K562 (cell line): Measurements from ENCODE around the gene SMAP2. TPM values are rescaled to one million over a fixed set of nuclear protein-coding genes. Genes with fewer than 3 reads are reported as not detected.

Source experiments
- ATAC-seq: fragments of 200-7000 bp; cut with Tn5 transposase; 3 replicates; pipeline ENCODE4 v1.9.1; 2020; ENCODE audit warnings: moderate library complexity
- BruUV-seq: library from RNA; stranded (reverse); fragments of 400-500 nt; replicated peaks from 2 replicates; lab custom pipeline; 2021; lab: Mats Ljungman, UMichigan
- CTCF ChIA-PET: fragments of 300-600 bp; formaldehyde crosslinking; extraction: SDS; loops from one replicate; lab custom pipeline; 2021; ENCODE audit warnings: low intra/inter-chr PET ratio; lab: Yijun Ruan, JAX
- POLR2A ChIA-PET: fragments of 300-600, 350-650 bp; sonication (Branson Sonifier 250); formaldehyde crosslinking; extraction: SDS; loops from one replicate; lab custom pipeline; 2021; ENCODE audit warnings: antibody characterized with exemption, inconsistent platforms; lab: Yijun Ruan, JAX
- DNase-seq, 4 experiments: peaks; one replicate each; pipeline versions ENCODE4 v3.0.0 to v3.0.0-alpha.2; 2011 to 2018; ENCODE audit warnings: low spot score in 3 of 4, mixed read lengths in 3 of 4; ENCODE audit errors: extremely low read depth in 1 of 4
- FAIRE-seq: peaks from 2 replicates; lab custom pipeline; 2011; peaks lifted over from hg19 to GRCh38; lab: Jason Lieb, UNC
- H2AFZ ChIP-seq: 2 replicates; pipeline ENCODE4 v1.6.0; 2011; ENCODE audit warnings: low read depth, low read length, control low read depth, inconsistent platforms
- H3K27ac ChIP-seq: fragments of 200-600 bp; 3 replicates; pipeline ENCODE4 v1.8.0; 2011; ENCODE audit warnings: low read depth, mild to moderate bottlenecking, control low read depth, inconsistent platforms, low read length, moderate library complexity, mixed read lengths; ENCODE audit errors: extremely low read depth
- H3K27me3 ChIP-seq, 2 experiments: fragments of 300-600 bp in 1 of 2; 2 replicates in 1 of 2; 3 replicates in 1 of 2; pipeline versions ENCODE4 v1.6.0 to v1.8.0; 2011; ENCODE audit warnings: inconsistent platforms in 2 of 2, low read length in 2 of 2, mild to moderate bottlenecking in 1 of 2, mixed read lengths in 1 of 2, moderate library complexity in 1 of 2; ENCODE audit not compliant: control insufficient read depth in 2 of 2, insufficient read depth in 2 of 2
- H3K36me3 ChIP-seq: fragments of 300-600 bp; 3 replicates; pipeline ENCODE4 v1.8.0; 2011; ENCODE audit warnings: mild to moderate bottlenecking, low read length, inconsistent platforms; ENCODE audit not compliant: control insufficient read depth, insufficient read depth
- H3K4me1 ChIP-seq, 2 experiments: fragments of 200-600 bp in 1 of 2; replicated peaks in 1 of 2; 2 replicates in 1 of 2; 3 replicates in 1 of 2; pipeline versions ENCODE4 v1.5.1 to v1.8.0; 2011; ENCODE audit warnings: inconsistent platforms in 2 of 2, low read length in 2 of 2, mild to moderate bottlenecking in 1 of 2, mixed read lengths in 1 of 2, moderate library complexity in 1 of 2; ENCODE audit not compliant: control insufficient read depth in 2 of 2, insufficient read depth in 2 of 2
- H3K4me2 ChIP-seq: 2 replicates; pipeline ENCODE4 v1.6.1; 2011; ENCODE audit warnings: low read length, control low read depth, inconsistent platforms, mixed read lengths; ENCODE audit not compliant: insufficient read depth
- H3K4me3 ChIP-seq: fragments of 200-600 bp; sonication (generic), shearing (Covaris generic); 2 replicates; pipeline ENCODE4 v1.5.1; 2016; ENCODE audit warnings: control low read depth, inconsistent platforms
- H3K79me2 ChIP-seq: fragments of 200-600 bp; 3 replicates; pipeline ENCODE4 v1.8.0; 2011; ENCODE audit warnings: low read length, inconsistent platforms; ENCODE audit not compliant: control insufficient read depth, insufficient read depth
- H3K9ac ChIP-seq, 2 experiments: 2 replicates each; pipeline versions ENCODE4 v1.6.0 to v1.6.1; 2011; ENCODE audit warnings: low read depth in 2 of 2, low read length in 2 of 2, control low read depth in 1 of 2, inconsistent platforms in 1 of 2, mild to moderate bottlenecking in 1 of 2, mixed read lengths in 1 of 2; ENCODE audit not compliant: insufficient read depth in 1 of 2
- H3K9me1 ChIP-seq: one replicate; pipeline ENCODE4 v1.6.0; 2011; ENCODE audit warnings: inconsistent platforms, mild to moderate bottlenecking, low read length, moderate library complexity; ENCODE audit not compliant: control insufficient read depth, insufficient read depth
- H3K9me3 ChIP-seq: replicated peaks from 2 replicates; pipeline ENCODE4 v1.5.1; 2011; ENCODE audit warnings: low read depth, low read length, inconsistent platforms; ENCODE audit not compliant: control insufficient read depth, insufficient read depth
- H4K20me1 ChIP-seq: replicated peaks from 2 replicates; pipeline ENCODE4 v1.6.1; 2011; ENCODE audit warnings: low read length, inconsistent platforms, mixed read lengths; ENCODE audit not compliant: control insufficient read depth, insufficient read depth
- BMI1 ChIP-seq: fragments of 150-350 bp; IDR thresholded peaks from 2 replicates; pipeline ENCODE4 v1.6.1; 2014; ENCODE audit warnings: low read length
- CHD4 ChIP-seq: fragments of 200-600 bp; sonication (generic); IDR thresholded peaks from 3 replicates; pipeline ENCODE4 v1.6.1; 2012; ENCODE audit warnings: low read depth, mild to moderate bottlenecking, mixed read lengths, low read length, inconsistent platforms; ENCODE audit not compliant: insufficient read depth, insufficient replicate concordance, poor library complexity, severe bottlenecking
- CREM ChIP-seq: IDR thresholded peaks from 2 replicates; pipeline ENCODE4 v1.6.1; 2014; ENCODE audit warnings: antibody characterized with exemption, low read depth
- FOXA1 ChIP-seq: fragments of 450-650 bp; IDR thresholded peaks from 2 replicates; pipeline ENCODE4 v1.6.1; 2016; ENCODE audit warnings: mild to moderate bottlenecking, borderline replicate concordance
- GTF2F1 ChIP-seq: IDR thresholded peaks from 2 replicates; pipeline ENCODE4 v1.6.1; 2011; ENCODE audit warnings: low read depth, low read length, improper control_type of control experiment
- PTTG1 ChIP-seq: fragments of 450-650 bp; IDR thresholded peaks from 2 replicates; pipeline ENCODE4 v1.6.1; 2016; ENCODE audit warnings: low read depth, mild to moderate bottlenecking, missing genetic modification characterization, missing compliant biosample characterization
- RBFOX2 ChIP-seq: fragments of 200-400 bp; formaldehyde crosslinking; IDR thresholded peaks from 2 replicates; pipeline ENCODE4 v1.6.1; 2017; ENCODE audit warnings: low read depth, mild to moderate bottlenecking, low read length, moderate library complexity
- RFX5 ChIP-seq: IDR thresholded peaks from 2 replicates; pipeline ENCODE4 v1.6.1; 2011; ENCODE audit warnings: low read depth, mild to moderate bottlenecking, improper control_type of control experiment, low read length
- SNRNP70 ChIP-seq: fragments of 200-400 bp; formaldehyde crosslinking; optimal IDR thresholded peaks from 2 replicates; pipeline ENCODE3; 2017; ENCODE audit warnings: low read depth, low read length
- SOX6 ChIP-seq: fragments of 450-650 bp; IDR thresholded peaks from 2 replicates; pipeline ENCODE4 v1.6.1; 2014; ENCODE audit warnings: mild to moderate bottlenecking
- YBX1 ChIP-seq: fragments of 450-650 bp; IDR thresholded peaks from 2 replicates; pipeline ENCODE4 v1.7.1; 2016; ENCODE audit warnings: mild to moderate bottlenecking
- YY1 ChIP-seq, 3 experiments: IDR thresholded peaks; 2 replicates each; pipeline ENCODE4 v1.6.1; 2011; ENCODE audit warnings: low read length in 2 of 3, mild to moderate bottlenecking in 2 of 3, moderate library complexity in 2 of 3, borderline replicate concordance in 1 of 3, control low read depth in 1 of 3, low read depth in 1 of 3; ENCODE audit not compliant: insufficient read depth in 3 of 3, insufficient replicate concordance in 2 of 3, control insufficient read depth in 1 of 3, insufficient read length in 1 of 3; ENCODE audit errors: extremely low read depth in 1 of 3
- ZNF76 ChIP-seq: fragments of 250-450 bp; sonication (Bioruptor Pico); IDR thresholded peaks from 2 replicates; pipeline ENCODE4 v1.4.0; 2020; ENCODE audit warnings: mild to moderate bottlenecking, moderate library complexity, borderline replicate concordance
- WGBS: fragments of 100-300 bp; shearing (Covaris generic); methylation state at CpG from one replicate; pipeline ENCODE4 v1.1.6; 2016; ENCODE audit warnings: low coverage, mixed read lengths; ENCODE audit not compliant: insufficient coverage; ENCODE audit errors: missing lambda C conversion rate; 5-methylcytosine and 5-hydroxymethylcytosine counted together
- in situ Hi-C: fragments of 300-500 bp; cut with MboI; formaldehyde crosslinking; loops from 4 replicates; pipeline ENCODE4 v1.15.0; 2018; ENCODE audit warnings: inconsistent platforms, mixed read lengths
- intact Hi-C: fragments of 100-400 bp; cut with micrococcal nuclease; formaldehyde crosslinking; loops from 2 replicates; pipeline ENCODE4 v1.14.2; 2022
- polyA plus RNA-seq, 8 experiments: library from polyadenylated mRNA; depleted of rRNA in 4 of 8; stranded (reverse) in 5 of 8; unstranded in 3 of 8; fragments of >200 nt; fragmentation: Nextera tagmentation in 2 of 8; fragmentation: Illumina TruSeq in 1 of 8; extraction: Ambion mirVana in 2 of 8; extraction: Trizol in 1 of 8; gene quantifications; 2 replicates each; pipeline versions ENCODE4 v1.2.1 to v1.2.3, GENCODE V29; 2011 to 2014; ENCODE audit warnings: inconsistent platforms in 1 of 8, missing spikeins in 1 of 8
- total RNA-seq, 7 experiments: library from RNA; depleted of rRNA in 6 of 7; stranded (reverse); fragments of >200 nt in 6 of 7; fragmentation: Illumina TruSeq in 2 of 7; extraction: Trizol in 2 of 7; gene quantifications; 2 replicates each; pipeline versions ENCODE4 v1.2.1 to v1.2.3, GENCODE V29; 2011 to 2021; ENCODE audit warnings: low replicate concordance in 1 of 7
- TF ChIP-seq, protein P1 (sequence below), 2 experiments: fragments of 450-650 bp in 1 of 2; sonication (generic) in 1 of 2; formaldehyde crosslinking; conservative IDR thresholded peaks; 2 replicates each; pipeline versions ENCODE4 v1.4.0 to v1.8.1; 2020 to 2022; ENCODE audit warnings: mild to moderate bottlenecking in 1 of 2, missing genetic modification reagents in 1 of 2
- TF ChIP-seq, protein P2 (sequence below): sonication (generic); IDR thresholded peaks from 2 replicates; pipeline ENCODE4 v1.6.1; 2016

The SMAP2 gene
- total and polyA plus RNA-seq, 9 of the 15 experiments (the other 6 are each of a cell fraction or from before 2014, with no cell fraction given), result 38.7 to 212 (median 94.1) TPM

DNA sequence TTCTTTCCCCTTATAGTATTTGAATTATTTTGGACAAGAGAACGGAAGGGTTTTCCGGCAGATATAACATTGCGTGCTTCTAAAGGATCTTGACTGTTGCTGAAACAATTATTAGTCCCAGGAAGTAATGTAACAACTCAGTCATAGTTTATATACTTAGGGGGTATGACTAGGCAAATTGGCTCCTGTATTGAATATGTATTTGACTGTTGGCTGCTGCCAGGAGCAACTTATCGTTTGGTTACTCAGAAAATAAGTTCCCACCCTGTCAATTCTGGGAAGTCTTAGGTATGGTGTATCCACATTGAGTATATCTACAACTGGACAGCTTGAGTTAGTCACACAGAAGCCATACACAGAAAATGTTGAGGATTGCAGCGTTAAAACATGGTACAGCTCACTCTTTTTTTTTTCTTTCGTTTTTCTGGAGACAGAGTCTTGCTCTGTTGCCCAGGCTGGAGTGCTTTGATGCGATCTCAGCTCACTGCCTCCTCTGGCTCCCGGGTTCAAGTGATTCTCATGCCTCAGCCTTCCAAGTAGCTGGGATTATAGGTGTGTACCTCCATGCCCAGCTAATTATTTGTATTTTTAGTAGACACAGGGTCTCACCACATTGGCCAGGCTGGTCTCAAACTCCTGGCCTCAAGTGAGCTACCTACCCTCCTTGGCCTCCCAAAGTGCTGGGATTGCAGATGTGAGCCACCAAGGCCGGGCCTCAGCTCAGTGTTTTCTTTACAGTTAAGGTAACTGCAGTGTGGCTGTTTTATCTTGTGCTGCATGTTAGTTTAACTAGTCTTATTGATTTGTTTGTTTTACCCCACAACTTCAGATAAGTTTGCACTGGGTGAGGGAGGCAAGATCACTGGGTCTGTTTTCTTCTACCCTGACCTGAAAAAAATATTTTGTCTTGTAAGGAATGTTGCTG lies 10.2 kb downstream of the SMAP2 start (continued):
- TF ChIP-seq FOXA1, result no peak
- no peak for TF ChIP-seq RFX5

DNA sequence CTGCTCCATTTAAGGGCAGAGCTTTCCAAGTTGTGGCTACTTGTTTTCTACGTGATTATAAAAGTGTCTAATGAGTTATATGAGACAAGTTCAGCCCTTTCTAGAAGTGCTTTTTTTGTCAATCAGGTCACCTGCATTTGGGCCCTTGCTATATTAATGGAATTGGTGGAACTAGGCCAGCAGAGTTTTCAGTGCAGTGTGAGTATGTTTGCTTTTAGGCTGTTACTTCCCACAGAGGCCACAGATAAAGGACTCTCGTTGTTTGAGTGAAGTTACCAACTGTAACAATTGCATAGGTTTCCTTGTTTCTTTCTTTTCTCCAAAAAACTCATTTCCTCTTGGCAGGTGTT lies 10.9 kb downstream of the SMAP2 start:
- no peaks in the 10 kb centered on the region for H4K20me1 ChIP-seq
- peak overlapping the region; percentile 29 for H3K4me3 ChIP-seq
- no TSS peak for BruUV-seq
- peaks cover 36% of the 10 kb centered on the region for H3K36me3 ChIP-seq
- ChIA-PET CTCF (interaction anchor here (0.7 to 1.8 kb wide), 2 partner anchors 20 to 228 kb away, joined by 3 to 6 read pairs; no protein-coding TSS in a partner anchor), POLR2A (interaction anchor here (1.0 to 7.7 kb wide), 5 partner anchors 9 to 163 kb away, joined by 3 to 61 read pairs (median 24); partner anchors contain the start of gene SMAP2)
- H3K9me1 ChIP-seq, result no peaks in the 10 kb centered on the region
- peak overlapping the region; percentile 83 to 88; a peak in 3 of 4 replicates for H3K9ac ChIP-seq
- H3K9me3 ChIP-seq, result no peaks in the 10 kb centered on the region
- in situ Hi-C loops, result no loop called here
- H3K27me3 ChIP-seq, result no peaks in the 10 kb centered on the region
- H3K79me2 ChIP-seq, result peaks cover 98% of the 10 kb centered on the region
- intact Hi-C loops, result loop anchor here (2.0 kb wide), 1 partner anchor 16 kb away; no protein-coding TSS in a partner anchor
- DNase-seq (peak in 1 of 4 experiments; percentile 69), ATAC-seq (peak; percentile 50), FAIRE-seq (peak; percentile 55)
- H3K27ac ChIP-seq, result peak overlapping the region; percentile 95
- 0% methylated on average over 2 of the region's 2 CpGs for WGBS
- peaks cover 40 to 65% of the 10 kb centered on the region in 2 experiments for H3K4me1 ChIP-seq
- H3K4me2 ChIP-seq, result peak overlapping the region; percentile 93
- no peak overlapping the region for H2AFZ ChIP-seq
- TF ChIP-seq ZNF76 (CRISPR knock-in tag) (no peak), CHD4 (peak; percentile 23), GTF2F1 (no peak), YY1 (IDR thresholded peaks at IDR 0.05; ENCODE audit: borderline replicate concordance in 1 of 3, control insufficient read depth in 1 of 3, extremely low read depth in 1 of 3, insufficient read depth in 3 of 3, insufficient read length in 1 of 3, insufficient replicate concordance in 2 of 3, low read depth in 1 of 3, low read length in 2 of 3) (no peak), SNRNP70 (no peak), PTTG1 (tag) (no peak), RBFOX2 (0 out of 2 replicates have a peak, but pooled peaks have one; percentile 10), YBX1 (no peak), SOX6 (peak; percentile 34; the same call in 1 of the 2 replicates), BMI1 (no peak), CREM (peak; percentile 26; the same call in 1 of the 2 replicates)
- TF ChIP-seq, protein P1, sequence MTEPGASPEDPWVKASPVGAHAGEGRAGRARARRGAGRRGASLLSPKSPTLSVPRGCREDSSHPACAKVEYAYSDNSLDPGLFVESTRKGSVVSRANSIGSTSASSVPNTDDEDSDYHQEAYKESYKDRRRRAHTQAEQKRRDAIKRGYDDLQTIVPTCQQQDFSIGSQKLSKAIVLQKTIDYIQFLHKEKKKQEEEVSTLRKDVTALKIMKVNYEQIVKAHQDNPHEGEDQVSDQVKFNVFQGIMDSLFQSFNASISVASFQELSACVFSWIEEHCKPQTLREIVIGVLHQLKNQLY (CRISPR knock-in tag; conservative IDR thresholded peaks at IDR 0.05), result no peak
- TF ChIP-seq, protein P2, sequence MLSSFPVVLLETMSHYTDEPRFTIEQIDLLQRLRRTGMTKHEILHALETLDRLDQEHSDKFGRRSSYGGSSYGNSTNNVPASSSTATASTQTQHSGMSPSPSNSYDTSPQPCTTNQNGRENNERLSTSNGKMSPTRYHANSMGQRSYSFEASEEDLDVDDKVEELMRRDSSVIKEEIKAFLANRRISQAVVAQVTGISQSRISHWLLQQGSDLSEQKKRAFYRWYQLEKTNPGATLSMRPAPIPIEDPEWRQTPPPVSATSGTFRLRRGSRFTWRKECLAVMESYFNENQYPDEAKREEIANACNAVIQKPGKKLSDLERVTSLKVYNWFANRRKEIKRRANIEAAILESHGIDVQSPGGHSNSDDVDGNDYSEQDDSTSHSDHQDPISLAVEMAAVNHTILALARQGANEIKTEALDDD, result peak; percentile 88
